LNCaP clone FGC (cell line): ENCODE results near the gene LIF.

Source experiments
- DNase-seq: peaks from one replicate; pipeline ENCODE4 v3.0.0-alpha.2; 2011; ENCODE audit warnings: low read depth
- H3K4me3 ChIP-seq: 2 replicates; pipeline ENCODE4 v1.5.1; 2011; ENCODE audit warnings: mild to moderate bottlenecking, low read depth, low read length, control low read depth
- TF ChIP-seq, protein P1 (sequence below): IDR thresholded peaks from 2 replicates; pipeline ENCODE4 v1.5.1; 2012; ENCODE audit warnings: mild to moderate bottlenecking; ENCODE audit not compliant: control insufficient read depth, insufficient read depth; ENCODE audit errors: extremely low read depth

LIF gene

DNA sequence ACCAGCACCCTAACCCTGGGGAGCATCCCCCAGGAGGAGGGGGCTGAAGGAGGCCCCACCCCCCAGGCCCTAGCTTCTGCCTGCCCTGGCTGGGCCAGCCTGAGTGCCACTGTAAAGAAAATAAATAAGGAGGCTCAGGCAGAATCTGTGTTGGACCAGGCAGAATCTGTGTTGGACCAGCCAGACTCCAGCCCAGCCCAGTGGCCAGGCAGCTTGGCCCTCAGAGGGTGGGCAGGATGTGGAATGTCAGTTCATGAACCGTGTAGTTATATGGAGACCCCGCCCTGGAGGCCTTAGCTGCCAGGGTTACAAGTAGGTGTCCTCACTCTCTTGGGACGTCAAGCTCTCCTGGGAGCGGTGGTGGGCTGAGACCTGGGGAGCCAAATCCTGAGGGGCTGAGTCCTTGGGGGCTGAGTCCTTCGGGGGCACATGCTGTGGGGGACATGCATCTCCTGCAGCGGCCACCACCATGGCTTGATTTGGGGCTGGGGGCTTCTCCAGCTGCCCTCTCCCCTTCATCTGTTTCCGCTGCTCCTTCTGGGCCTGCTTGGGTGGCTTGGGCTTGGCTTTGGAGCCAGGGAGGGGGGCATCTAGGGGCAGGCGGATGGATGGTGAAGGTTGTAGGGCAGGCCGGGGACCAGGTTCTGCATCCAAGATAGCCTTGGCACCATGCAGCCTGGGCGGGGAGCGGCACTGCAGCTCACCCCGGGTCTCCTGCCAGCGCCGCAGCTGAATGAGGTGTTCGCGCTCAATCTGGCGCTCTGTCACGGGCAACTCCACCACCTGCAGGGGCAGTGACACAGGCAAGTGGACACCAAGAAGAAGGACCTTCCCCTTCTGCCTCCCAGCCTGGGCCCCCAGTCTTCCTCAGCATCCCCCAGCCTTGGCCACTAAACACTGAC, 45.8 kb upstream of the LIF start:
- no peak for DNase-seq
- TF ChIP-seq, protein P1, sequence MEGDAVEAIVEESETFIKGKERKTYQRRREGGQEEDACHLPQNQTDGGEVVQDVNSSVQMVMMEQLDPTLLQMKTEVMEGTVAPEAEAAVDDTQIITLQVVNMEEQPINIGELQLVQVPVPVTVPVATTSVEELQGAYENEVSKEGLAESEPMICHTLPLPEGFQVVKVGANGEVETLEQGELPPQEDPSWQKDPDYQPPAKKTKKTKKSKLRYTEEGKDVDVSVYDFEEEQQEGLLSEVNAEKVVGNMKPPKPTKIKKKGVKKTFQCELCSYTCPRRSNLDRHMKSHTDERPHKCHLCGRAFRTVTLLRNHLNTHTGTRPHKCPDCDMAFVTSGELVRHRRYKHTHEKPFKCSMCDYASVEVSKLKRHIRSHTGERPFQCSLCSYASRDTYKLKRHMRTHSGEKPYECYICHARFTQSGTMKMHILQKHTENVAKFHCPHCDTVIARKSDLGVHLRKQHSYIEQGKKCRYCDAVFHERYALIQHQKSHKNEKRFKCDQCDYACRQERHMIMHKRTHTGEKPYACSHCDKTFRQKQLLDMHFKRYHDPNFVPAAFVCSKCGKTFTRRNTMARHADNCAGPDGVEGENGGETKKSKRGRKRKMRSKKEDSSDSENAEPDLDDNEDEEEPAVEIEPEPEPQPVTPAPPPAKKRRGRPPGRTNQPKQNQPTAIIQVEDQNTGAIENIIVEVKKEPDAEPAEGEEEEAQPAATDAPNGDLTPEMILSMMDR, result no peak
- no peak overlapping the region for H3K4me3 ChIP-seq

DNA sequence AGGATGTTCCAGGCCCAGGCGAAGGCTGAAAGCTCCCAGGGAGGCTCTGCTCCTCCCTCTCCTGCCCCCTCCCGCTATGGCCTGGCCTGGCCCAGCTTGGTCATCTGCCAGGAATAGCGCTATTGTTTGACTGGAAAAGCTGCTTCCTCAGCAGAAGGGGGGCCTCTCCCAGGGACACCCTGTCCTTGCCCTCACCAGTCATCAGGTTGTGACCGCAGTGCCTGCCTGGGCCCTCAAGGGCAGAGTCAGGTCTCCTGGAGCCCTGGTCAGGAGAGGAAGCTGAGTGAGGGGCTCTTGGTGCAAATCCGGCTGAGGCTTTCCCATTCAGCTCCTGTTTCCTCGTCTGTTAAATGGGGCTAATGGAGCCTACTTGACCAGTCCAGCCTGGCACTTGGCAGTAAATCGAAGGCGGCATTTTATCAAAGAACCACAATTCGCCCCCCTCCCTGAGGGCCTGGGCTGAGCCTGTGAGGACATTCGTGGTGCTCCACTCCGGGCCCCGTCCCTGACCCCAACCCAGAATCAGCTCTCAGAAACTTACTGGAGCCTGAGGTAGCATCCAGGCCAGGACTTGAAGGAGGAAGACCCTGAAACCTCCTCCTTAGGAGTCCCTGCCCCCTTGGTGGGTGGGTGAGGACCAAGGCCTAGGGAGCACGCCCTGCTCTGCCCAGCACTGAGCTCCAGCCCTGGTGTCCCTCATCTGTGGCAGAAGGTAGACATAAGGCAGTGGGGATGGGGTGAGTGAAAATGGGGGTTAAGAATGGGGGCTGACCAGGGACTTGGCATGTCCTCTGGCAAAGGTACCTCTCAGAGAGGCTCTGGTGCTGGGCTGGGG, 44.7 kb upstream of the LIF start:
- peak; percentile 63 for DNase-seq
- no peak overlapping the region for H3K4me3 ChIP-seq
- TF ChIP-seq, protein P1, result no peak

DNA sequence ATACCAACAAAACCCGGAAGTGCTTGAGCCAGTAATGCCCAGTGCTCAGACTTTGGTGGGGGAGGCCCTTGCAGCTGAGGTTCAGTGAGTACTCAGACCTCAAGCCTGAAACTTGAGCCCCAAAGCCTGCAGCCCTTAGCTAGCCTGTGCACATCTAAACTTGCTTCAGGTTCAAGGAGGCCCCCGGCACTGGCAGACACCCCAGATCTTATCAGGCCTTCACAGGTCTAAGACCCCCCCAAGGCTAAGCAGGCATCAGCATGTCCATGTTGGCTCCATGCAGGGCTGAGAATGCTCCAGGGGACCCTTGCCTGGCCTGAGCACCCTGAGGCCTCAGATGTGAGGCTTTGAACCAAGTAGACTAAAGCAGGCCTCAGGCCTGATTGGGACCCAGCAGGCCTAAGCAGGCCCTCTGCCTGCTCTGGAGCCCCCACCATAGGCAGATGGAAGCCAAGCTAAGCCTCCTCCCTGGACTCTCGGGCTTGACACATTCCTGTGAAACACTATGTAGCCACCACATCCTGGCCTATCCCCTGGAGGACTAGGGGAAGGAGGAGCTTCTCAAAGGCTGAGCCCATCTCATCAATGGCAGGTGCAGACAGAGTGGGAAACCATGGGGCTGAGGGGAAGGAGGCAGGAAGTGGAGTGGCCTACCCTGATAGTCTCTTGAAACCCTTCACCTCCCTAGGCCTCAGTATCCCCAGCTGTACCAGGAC, 43.9 kb upstream of the LIF start:
- TF ChIP-seq, protein P1, result no peak
- no peak for DNase-seq
- H3K4me3 ChIP-seq, result no peak overlapping the region

DNA sequence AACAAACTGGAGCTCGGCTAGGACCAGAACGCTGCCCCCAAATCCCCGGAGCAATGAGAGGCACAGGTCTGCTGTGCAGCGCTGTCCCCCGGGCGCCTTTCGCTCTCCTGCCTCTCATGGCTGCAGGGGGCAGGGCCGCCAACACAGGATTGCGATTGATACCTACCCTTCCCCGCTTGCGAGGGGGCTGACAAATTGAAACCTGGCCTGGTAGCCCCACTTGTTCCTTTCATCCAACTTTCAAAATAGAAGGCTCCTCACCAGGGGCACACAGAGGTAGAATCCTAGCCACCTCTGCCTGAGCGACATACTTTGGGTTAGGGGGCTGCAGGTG, 43.4 kb upstream of the LIF start:
- no peak for DNase-seq
- peak overlapping the region; percentile 78 for H3K4me3 ChIP-seq
- TF ChIP-seq, protein P1, result no peak

DNA sequence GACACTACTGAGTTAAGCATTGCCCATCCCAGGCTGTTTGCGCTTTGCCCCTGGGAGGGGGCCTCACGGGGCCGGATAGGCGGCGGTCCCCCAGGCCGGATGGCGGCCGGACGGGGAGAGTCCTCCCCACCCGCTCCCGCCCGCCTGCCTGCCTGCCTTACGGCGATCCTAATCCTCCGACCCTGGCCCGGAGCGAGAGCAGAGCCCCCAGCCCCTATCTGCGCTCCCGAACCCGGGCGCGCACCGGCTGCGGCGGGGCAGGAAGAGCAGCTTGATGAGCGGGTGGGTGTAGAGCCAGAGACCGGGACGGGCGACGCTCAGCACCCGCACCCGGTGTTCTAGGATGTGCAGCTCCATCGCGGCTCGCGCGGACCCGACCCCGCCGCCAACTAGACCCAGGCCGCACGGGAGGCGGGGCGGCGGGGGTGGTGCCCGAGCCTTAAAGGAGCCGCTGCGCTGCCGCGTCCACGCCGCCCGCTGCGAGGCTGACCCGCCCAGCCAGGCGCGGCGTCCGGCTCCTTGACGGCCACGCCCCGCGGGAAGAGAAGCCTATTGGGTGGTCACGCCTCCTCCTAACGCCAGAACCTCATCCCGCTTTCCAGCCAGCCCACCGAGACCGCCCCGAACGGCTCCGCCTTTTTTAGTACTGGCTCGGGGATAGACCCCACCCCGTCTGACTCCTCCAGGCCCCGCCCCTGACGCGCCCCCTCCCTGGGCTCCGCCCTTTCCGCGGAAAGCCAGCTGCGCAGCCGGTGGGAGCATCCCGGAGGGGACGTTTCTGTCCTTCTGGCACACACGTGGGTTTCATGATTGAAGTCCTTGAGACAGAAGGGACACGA, 42.8 kb upstream of the LIF start, which contains the start of gene CASTOR1:
CASTOR1 (minus strand) TSS at position 365 of the 839 bp plus-strand sequence; CDS start at position 357, 8 bp downstream.
- TF ChIP-seq, protein P1, result no peak
- H3K4me3 ChIP-seq, result peak within 1 kb of the TSS; percentile 78
- DNase-seq, result peak; percentile 94
